ENCODE results near the gene PAGR1.
"Not testable (repeated sequence)": the region's sequence is repeated elsewhere in the genome, so short reads cannot be mapped to it uniquely, and the experiment has no call there.

DNA sequence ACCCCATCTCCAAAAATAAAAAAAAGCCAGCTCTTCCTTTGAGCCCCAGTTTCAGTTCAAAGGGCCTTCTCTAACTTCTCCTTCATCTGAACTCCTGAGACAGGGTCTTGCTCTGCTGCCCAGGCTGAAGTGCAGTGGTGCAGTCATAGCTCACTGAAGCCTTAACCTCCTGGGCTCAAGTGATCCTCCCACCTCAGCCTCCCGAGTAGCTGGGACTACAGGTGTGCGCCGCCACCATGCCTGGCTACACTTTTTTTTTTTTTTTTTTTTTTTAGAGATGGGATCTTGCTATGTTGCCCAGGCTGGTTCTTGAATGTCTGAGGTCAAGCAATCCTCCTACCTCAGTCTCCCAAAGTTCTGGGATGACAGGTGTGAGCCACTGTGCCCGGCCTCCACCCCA, 17.3 kb downstream of the PAGR1 start:
- TF ChIP-seq, protein P1, sequence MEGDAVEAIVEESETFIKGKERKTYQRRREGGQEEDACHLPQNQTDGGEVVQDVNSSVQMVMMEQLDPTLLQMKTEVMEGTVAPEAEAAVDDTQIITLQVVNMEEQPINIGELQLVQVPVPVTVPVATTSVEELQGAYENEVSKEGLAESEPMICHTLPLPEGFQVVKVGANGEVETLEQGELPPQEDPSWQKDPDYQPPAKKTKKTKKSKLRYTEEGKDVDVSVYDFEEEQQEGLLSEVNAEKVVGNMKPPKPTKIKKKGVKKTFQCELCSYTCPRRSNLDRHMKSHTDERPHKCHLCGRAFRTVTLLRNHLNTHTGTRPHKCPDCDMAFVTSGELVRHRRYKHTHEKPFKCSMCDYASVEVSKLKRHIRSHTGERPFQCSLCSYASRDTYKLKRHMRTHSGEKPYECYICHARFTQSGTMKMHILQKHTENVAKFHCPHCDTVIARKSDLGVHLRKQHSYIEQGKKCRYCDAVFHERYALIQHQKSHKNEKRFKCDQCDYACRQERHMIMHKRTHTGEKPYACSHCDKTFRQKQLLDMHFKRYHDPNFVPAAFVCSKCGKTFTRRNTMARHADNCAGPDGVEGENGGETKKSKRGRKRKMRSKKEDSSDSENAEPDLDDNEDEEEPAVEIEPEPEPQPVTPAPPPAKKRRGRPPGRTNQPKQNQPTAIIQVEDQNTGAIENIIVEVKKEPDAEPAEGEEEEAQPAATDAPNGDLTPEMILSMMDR (IDR thresholded peaks at IDR 0.05) = not testable (repeated sequence)
- TF ChIP-seq POLR2A (IDR thresholded peaks at IDR 0.05; ENCODE audit: low read depth); EP300 (IDR thresholded peaks at IDR 0.05): not testable (repeated sequence)

Data from esophagus muscularis mucosa (tissue), 4 donors.